H9 (cell line): ENCODE data around the gene STARD3. TPM values are rescaled to one million over a fixed set of nuclear protein-coding genes. Genes with fewer than 3 reads are reported as not detected.

Experiments
- DNase-seq: peaks from one replicate; pipeline ENCODE4 v3.0.0-alpha.2; 2017
- H2AFZ ChIP-seq: one replicate; pipeline ENCODE4 v1.6.1; 2013; ENCODE audit warnings: mild to moderate bottlenecking, low read length, control low read depth, moderate library complexity
- H2AK5ac ChIP-seq: 2 replicates; pipeline ENCODE4 v1.6.1; 2013; ENCODE audit warnings: low read length, control low read depth, mixed read lengths; ENCODE audit not compliant: insufficient read length
- H2BK120ac ChIP-seq: one replicate; pipeline ENCODE4 v1.6.1; 2013; ENCODE audit warnings: low read depth, mild to moderate bottlenecking, low read length, control low read depth, inconsistent platforms; ENCODE audit not compliant: poor library complexity, severe bottlenecking
- H2BK12ac ChIP-seq: 2 replicates; pipeline ENCODE4 v1.6.1; 2013; ENCODE audit warnings: low read length, control low read depth, mixed read lengths, low read depth; ENCODE audit not compliant: insufficient read length
- H2BK15ac ChIP-seq: 2 replicates; pipeline ENCODE4 v1.6.1; 2013; ENCODE audit warnings: low read depth, low read length, control low read depth
- H2BK20ac ChIP-seq: one replicate; pipeline ENCODE4 v1.6.1; 2013; ENCODE audit warnings: low read depth, mild to moderate bottlenecking, low read length, control low read depth, inconsistent platforms; ENCODE audit not compliant: poor library complexity, severe bottlenecking
- H2BK5ac ChIP-seq: 2 replicates; pipeline ENCODE4 v1.6.1; 2013; ENCODE audit warnings: low read length, control low read depth, mixed read lengths; ENCODE audit not compliant: insufficient read length
- H3K14ac ChIP-seq: 2 replicates; pipeline ENCODE4 v1.6.1; 2013; ENCODE audit warnings: low read length, control low read depth; ENCODE audit not compliant: insufficient read depth
- H3K18ac ChIP-seq: 2 replicates; pipeline ENCODE4 v1.6.1; 2013; ENCODE audit warnings: low read depth, mild to moderate bottlenecking, mixed read lengths, low read length, control low read depth; ENCODE audit not compliant: insufficient read length
- H3K23ac ChIP-seq: 2 replicates; pipeline ENCODE4 v1.6.1; 2013; ENCODE audit warnings: low read length, control low read depth, mixed read lengths, low read depth; ENCODE audit not compliant: insufficient read length
- H3K23me2 ChIP-seq: 2 replicates; pipeline ENCODE4 v1.6.1; 2013; ENCODE audit warnings: low read depth, mild to moderate bottlenecking, mixed read lengths, low read length, control low read depth; ENCODE audit not compliant: insufficient read length, poor library complexity, severe bottlenecking
- H3K27ac ChIP-seq: 2 replicates; pipeline ENCODE4 v1.5.1; 2013; ENCODE audit warnings: low read length, control low read depth, mixed read lengths, low read depth; ENCODE audit not compliant: insufficient read length
- H3K27me3 ChIP-seq: 2 replicates; pipeline ENCODE4 v1.6.1; 2013; ENCODE audit warnings: low read length, control low read depth, inconsistent platforms; ENCODE audit not compliant: insufficient read depth
- H3K4ac ChIP-seq: 2 replicates; pipeline ENCODE4 v1.6.1; 2013; ENCODE audit warnings: low read depth, mild to moderate bottlenecking, control low read depth, inconsistent platforms, low read length, moderate library complexity
- H3K4me1 ChIP-seq: 2 replicates; pipeline ENCODE4 v1.6.1; 2013; ENCODE audit warnings: low read length, control low read depth, inconsistent platforms; ENCODE audit not compliant: insufficient read depth
- H3K4me2 ChIP-seq: 2 replicates; pipeline ENCODE4 v1.6.1; 2013; ENCODE audit warnings: low read length, control low read depth, mixed read lengths; ENCODE audit not compliant: insufficient read length, insufficient read depth
- H3K56ac ChIP-seq: 2 replicates; pipeline ENCODE4 v1.6.1; 2013; ENCODE audit warnings: low read depth, mild to moderate bottlenecking, mixed read lengths, low read length, control low read depth; ENCODE audit not compliant: insufficient read length
- H3K79me1 ChIP-seq: 2 replicates; pipeline ENCODE4 v1.6.1; 2013; ENCODE audit warnings: low read depth, mild to moderate bottlenecking, moderate library complexity, low read length, control low read depth, inconsistent platforms; ENCODE audit not compliant: insufficient read depth, poor library complexity, severe bottlenecking
- H3K79me2 ChIP-seq: 2 replicates; pipeline ENCODE4 v1.6.1; 2013; ENCODE audit warnings: low read length, control low read depth, inconsistent platforms; ENCODE audit not compliant: insufficient read depth
- H3K9ac ChIP-seq: 2 replicates; pipeline ENCODE4 v1.6.1; 2013; ENCODE audit warnings: low read length, control low read depth, mixed read lengths; ENCODE audit not compliant: insufficient read length; ENCODE audit errors: extremely low read depth
- H3K9me3 ChIP-seq: one replicate; pipeline ENCODE4 v1.6.1; 2013; ENCODE audit warnings: low read depth, low read length, inconsistent platforms; ENCODE audit not compliant: control insufficient read depth
- H3T11ph ChIP-seq: one replicate; pipeline ENCODE4 v1.6.1; 2013; ENCODE audit warnings: mild to moderate bottlenecking, low read length, control low read depth, inconsistent platforms
- H4K20me1 ChIP-seq: one replicate; pipeline ENCODE4 v1.6.1; 2013; ENCODE audit not compliant: control insufficient read depth, insufficient read length, insufficient read depth
- H4K5ac ChIP-seq: 2 replicates; pipeline ENCODE4 v1.6.1; 2013; ENCODE audit warnings: low read depth, mild to moderate bottlenecking, mixed read lengths, low read length, control low read depth; ENCODE audit not compliant: insufficient read length
- H4K8ac ChIP-seq: replicated peaks from 2 replicates; pipeline ENCODE4 v1.6.1; 2013; ENCODE audit warnings: low read length, control low read depth, mixed read lengths, low read depth; ENCODE audit not compliant: insufficient read length
- H4K91ac ChIP-seq: 2 replicates; pipeline ENCODE4 v1.6.1; 2013; ENCODE audit warnings: low read depth, mild to moderate bottlenecking, moderate library complexity, mixed read lengths, low read length, control low read depth; ENCODE audit not compliant: insufficient read length
- H3K27ac Mint-ChIP-seq, 3 experiments: 2 replicates in 2 of 3; 3 replicates in 1 of 3; pipeline ENCODE4 v1.8.0; 2020 to 2021; ENCODE audit warnings: mixed read lengths in 3 of 3, mild to moderate bottlenecking in 1 of 3, moderate library complexity in 1 of 3
- H3K27me3 Mint-ChIP-seq: 2 replicates; pipeline ENCODE4 v1.8.0; 2021; ENCODE audit warnings: low read depth, mild to moderate bottlenecking, moderate library complexity, mixed read lengths
- H3K36me3 Mint-ChIP-seq, 3 experiments: 2 replicates in 2 of 3; 3 replicates in 1 of 3; pipeline ENCODE4 v1.8.0; 2020 to 2021; ENCODE audit warnings: low read depth in 3 of 3, mixed read lengths in 3 of 3; ENCODE audit not compliant: insufficient read depth in 1 of 3
- H3K4me1 Mint-ChIP-seq, 2 experiments: 2 replicates each; pipeline ENCODE4 v1.8.0; 2020; ENCODE audit warnings: mixed read lengths in 2 of 2
- H3K4me3 Mint-ChIP-seq, 2 experiments: 2 replicates in 1 of 2; 3 replicates in 1 of 2; pipeline ENCODE4 v1.8.0; 2020 to 2021; ENCODE audit warnings: mild to moderate bottlenecking in 2 of 2, mixed read lengths in 2 of 2, moderate library complexity in 1 of 2
- H3K9me3 Mint-ChIP-seq, 2 experiments: 2 replicates in 1 of 2; 3 replicates in 1 of 2; pipeline ENCODE4 v1.8.0; 2020; ENCODE audit warnings: mild to moderate bottlenecking in 2 of 2, mixed read lengths in 2 of 2, moderate library complexity in 1 of 2
- CTCF ChIP-seq: fragments of 200-600 bp; sonication (generic); conservative IDR thresholded peaks from 3 replicates; pipeline ENCODE4 v1.8.0; 2021; ENCODE audit warnings: antibody characterized with exemption, mild to moderate bottlenecking
- whole genome bisulfite sequencing: extraction: QIAGEN DNeasy Blood & Tissue Kit; methylation state at CpG from one replicate; pipeline ENCODE4 v1.1.7; 2013; ENCODE audit warnings: missing lambda C conversion rate, low lambda C conversion rate, mixed read lengths; ENCODE audit not compliant: insufficient read length; ENCODE audit errors: extremely low coverage; 5-methylcytosine and 5-hydroxymethylcytosine counted together
- total RNA-seq: library from RNA; stranded (reverse); gene quantifications from 2 replicates; pipeline ENCODE4 v1.2.1, GENCODE V29; 2021

The STARD3 gene
- total RNA-seq, 1 experiment from 2014 or later = 51.3 TPM

GRCh38 chr17:39666231-39666600 lies 29.3 kb downstream of the STARD3 start:
- Histone ChIP-seq H3T11ph (no peak overlapping the region), H2BK15ac (no peak overlapping the region), H3K9ac (no peak overlapping the region), H4K8ac (no peak overlapping the region), H2BK5ac (no peak overlapping the region), H3K4me1 (peaks cover 6% of the 10 kb centered on the region; the same call in 1 of the 2 replicates), H3K4me2 (no peak overlapping the region), H3K18ac (no peak overlapping the region), H2AK5ac (no peak overlapping the region), H3K79me2 (no peaks in the 10 kb centered on the region), H2BK12ac (no peak overlapping the region), H3K27me3 (peaks cover 3% of the 10 kb centered on the region; the same call in 1 of the 2 replicates), H3K23me2 (peaks cover 6% of the 10 kb centered on the region), H3K56ac (no peak overlapping the region), H3K14ac (no peak overlapping the region), H3K4ac (no peak overlapping the region), H4K5ac (no peak overlapping the region), H4K20me1 (no peaks in the 10 kb centered on the region), H2BK20ac (no peak overlapping the region), H3K27ac (no peak overlapping the region), H2AFZ (no peak overlapping the region), H3K9me3 (no peaks in the 10 kb centered on the region), H3K23ac (no peak overlapping the region), H3K79me1 (no peaks in the 10 kb centered on the region), H4K91ac (no peak overlapping the region), H2BK120ac (no peak overlapping the region)
- Mint-ChIP-seq H3K4me3 (peak overlapping the region in 1 of 2 experiments; percentile 53; a peak in 1 of 5 replicates), H3K27ac (no peak overlapping the region), H3K4me1 (peaks cover 33 to 50% of the 10 kb centered on the region in 2 experiments), H3K9me3 (no peaks in the 10 kb centered on the region; a peak in 1 of 5 replicates), H3K27me3 (peaks cover 62% of the 10 kb centered on the region), H3K36me3 (peaks cover 1 to 4% (median 3%) of the 10 kb centered on the region in 3 experiments; a peak in 6 of 7 replicates)
- no peak for TF ChIP-seq CTCF
- WGBS = no CpG with 5 or more reads among the region's 2 CpGs
- DNase-seq = no peak
